Measurements from ENCODE around the gene USP34. TPM values are rescaled to one million over a fixed set of nuclear protein-coding genes. Genes with fewer than 3 reads are reported as not detected.

The USP34 gene
- polyA plus RNA-seq, 3 donors: 114 to 129 (median 125) TPM

DNA sequence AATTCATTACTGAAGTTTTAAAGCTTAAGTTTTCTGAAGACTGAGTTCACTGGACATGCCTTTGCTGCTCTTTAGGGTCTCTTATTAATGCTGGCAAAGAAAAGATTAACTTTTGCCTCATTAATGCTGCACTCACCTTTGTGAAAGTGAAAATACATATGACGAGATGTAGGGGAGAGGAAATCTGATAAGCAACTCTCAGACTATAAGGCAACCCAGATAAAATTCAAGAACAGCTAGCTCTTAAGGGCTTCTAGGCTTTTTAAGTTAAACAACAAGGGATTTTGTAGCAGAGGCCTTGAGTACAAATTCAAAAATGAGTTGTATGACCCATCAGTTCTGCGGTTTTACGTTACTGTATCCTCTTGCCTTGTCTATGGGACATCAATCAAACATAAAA lies 143.7 kb downstream of the USP34 start:
- no peak for DNase-seq (ENCODE audit: low read depth in 3 of 3, low spot score in 2 of 3)

DNA sequence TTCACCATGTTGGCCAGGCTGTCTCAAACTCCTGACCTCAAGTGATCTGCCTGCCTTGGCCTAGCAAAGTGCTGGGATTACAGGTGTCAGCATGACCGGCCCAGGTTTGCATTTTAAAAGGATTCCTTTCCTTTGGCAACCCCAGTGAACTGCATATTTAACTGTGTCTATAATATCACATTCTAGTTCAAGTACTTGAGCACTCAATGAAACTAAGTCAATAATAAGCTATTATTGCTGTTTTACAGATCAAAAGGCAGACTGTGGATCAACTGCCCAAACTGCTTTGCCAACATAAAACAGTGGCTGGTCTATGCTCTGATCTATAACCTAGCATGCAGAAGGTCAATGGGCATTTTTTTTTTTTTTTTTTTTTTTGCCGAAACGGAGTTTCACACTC lies 144.5 kb downstream of the USP34 start:
- no peak for DNase-seq (ENCODE audit: low read depth in 3 of 3, low spot score in 2 of 3)

DNA sequence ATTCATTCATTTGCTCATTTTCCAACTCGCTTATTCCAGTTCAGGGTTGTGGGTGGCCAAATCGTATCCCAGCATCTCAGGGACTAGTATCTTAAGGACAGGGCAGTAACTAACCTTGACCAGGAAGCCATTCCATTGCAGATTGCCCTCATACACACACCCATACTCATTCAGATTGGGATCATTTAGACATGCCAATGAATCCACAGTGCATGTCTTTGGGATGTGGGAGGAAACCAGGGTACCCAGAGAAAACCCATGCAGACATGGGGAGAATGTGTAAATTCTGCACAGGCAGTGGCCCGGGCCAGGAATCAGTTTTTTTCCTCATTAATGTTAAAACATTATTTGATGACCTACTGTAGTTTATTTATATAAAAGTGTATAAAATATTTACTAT lies 150.7 kb downstream of the USP34 start:
- no peak for DNase-seq (ENCODE audit: low read depth in 3 of 3, low spot score in 2 of 3)

DNA sequence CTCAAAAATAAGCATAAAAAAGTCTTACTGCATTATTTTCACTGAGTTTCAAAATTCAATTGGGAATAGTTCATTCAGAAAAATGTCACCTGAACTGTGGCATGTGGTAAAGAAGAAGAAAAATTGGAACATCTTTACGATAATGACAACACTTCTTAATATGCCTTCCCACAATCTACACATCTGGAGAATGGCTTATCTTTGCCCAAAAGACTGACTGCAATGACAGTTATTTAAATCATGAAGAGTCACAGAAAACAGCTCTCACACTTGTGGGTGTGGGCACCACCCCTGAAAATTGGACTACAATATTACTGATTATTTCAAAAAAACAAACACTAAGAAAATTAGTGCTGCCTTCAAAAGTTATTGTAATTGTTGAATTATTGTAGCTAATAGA lies 152.3 kb downstream of the USP34 start:
- no peak for DNase-seq (ENCODE audit: low read depth in 3 of 3, low spot score in 2 of 3)

DNA sequence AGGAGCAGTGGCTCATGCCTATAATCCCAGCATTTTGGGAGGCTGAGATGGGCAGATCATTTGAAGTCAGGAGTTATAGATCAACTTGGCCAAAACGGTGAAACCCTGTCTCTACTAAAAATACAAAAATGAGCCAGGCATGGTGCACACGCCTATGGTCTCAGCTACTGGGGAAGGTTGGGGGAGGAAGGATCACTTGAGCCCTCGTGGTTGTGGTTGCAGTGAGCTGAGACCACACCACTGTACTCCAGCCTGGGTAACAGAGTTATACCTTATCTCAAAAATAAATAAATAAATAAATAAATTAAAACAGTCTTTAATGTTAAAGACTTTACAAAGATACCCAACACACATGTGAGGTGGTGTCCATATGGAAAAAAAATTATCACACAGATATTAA lies 174.9 kb downstream of the USP34 start:
- DNase-seq (ENCODE audit: low read depth in 3 of 3, low spot score in 2 of 3): no peak

DNA sequence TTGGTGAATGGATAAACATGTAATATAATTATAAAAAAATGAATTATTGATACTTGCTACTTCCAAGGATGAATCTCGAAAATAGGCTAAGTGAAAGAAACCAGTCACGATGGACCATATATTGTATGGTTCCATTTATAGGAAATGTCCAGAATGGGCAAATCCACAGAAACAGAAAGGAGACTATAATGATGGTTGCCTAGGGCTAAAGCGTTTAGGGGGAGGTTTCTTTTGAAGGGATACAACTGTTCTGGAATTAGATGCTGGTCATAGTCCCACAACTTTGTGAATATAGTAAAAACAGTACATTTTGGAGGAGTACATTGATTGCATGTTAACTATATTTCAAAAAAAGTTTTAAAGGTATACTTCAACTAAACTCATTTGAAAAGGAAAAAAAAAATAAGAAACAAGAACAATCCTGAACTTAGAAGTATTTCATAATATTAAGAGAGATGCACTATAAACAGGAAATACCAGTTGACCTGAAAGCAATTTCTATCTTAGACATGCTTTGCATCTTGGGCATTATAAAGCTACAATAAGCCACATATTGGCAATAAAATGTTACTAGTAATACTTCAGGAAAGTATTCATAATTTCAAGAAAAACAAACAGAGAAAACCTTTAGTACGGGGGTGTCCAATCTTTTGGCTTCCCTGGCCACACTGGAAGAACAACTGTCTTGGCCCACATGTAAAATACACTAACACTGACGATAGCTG lies 178.9 kb downstream of the USP34 start:
- DNase-seq (ENCODE audit: low read depth in 3 of 3, low spot score in 2 of 3): no peak

DNA sequence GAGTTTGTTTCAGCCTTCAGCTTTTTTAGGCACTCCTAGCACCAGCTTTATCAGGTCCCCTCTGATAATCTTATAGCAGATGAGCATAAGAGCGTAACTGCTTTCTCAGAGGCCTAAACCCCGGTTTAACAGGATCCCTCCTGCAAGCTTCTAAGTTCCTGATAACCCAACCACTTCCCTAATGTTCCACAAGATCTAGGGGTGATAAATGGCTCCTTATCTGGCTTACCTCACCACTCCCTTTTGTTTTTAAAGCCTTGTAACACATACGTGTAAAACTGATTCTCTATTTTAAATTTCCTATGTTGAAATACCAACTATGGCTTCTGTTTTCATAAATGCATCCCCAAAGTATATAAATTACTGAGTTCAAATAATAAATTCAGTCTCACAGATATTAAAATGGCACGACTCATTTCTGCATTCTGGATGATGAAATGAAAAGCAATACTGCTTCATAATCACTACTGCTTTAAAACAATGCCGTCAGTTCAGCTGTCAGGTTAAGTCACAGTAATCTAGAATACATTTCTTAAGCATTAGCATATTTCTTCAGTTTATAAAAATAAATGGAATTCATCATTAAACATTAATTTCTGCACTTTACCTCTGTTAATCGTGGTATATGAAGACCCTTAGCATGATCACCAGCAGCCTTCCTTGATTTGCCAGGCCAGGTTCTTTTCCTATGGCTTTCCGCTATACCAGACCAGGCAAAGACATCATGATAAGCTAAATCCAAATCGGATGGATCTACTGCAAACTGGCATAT lies 182.6 kb downstream of the USP34 start:
- no peak for DNase-seq (ENCODE audit: low read depth in 3 of 3, low spot score in 2 of 3)

DNA sequence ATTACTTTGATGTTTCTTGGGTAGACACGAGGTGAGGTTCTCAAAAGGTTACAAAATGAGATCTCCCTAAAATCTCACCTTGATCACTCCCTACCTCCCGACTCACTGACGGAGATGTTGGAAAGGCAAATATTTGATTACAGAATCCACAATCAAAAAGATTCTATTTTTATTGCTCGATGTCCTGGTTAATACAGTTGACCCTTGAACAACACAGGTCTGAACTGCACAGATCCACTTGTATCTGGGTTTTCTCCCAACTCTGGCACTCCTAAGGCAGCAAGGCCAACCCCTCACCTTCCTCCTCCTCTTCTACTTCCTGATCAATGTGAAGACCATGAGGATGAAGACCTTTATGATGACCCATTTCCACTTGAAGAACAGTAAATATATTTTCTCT lies 183.6 kb downstream of the USP34 start:
- DNase-seq (ENCODE audit: low read depth in 3 of 3, low spot score in 2 of 3): no peak

DNA sequence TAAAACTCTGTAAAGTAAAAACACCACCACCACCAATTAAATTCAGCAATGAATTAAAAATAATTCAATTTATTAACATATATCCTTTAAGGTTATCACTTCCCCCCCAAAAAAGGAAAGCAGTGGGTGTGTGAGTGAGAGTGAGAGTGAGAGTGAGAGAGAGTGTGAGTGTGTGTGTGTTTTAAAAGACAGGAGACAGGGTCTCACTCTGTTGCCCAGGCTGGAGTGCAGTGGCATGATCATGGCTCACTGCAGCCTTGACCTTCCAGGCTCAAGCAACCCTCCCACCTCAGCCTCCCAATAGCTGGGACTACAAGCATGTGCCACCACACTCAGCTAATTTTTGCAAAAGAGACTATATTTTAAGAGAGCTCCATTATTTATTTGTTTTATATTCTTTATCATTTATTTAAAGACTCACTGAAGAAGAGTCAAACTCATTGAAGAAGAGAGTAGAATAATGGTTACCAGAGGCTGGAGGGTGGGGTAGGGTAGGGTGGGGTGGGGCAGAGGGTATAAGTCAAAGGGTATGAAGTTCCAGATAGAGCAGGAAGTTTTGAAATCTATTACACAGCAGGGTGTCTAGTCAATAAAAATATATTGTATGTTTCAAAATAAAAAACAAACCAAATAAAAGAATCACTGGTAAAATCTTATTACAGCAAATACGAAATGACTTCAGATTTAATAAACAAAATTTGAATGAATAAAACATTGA lies 187.3 kb downstream of the USP34 start:
- DNase-seq (ENCODE audit: low read depth in 3 of 3, low spot score in 2 of 3): no peak

DNA sequence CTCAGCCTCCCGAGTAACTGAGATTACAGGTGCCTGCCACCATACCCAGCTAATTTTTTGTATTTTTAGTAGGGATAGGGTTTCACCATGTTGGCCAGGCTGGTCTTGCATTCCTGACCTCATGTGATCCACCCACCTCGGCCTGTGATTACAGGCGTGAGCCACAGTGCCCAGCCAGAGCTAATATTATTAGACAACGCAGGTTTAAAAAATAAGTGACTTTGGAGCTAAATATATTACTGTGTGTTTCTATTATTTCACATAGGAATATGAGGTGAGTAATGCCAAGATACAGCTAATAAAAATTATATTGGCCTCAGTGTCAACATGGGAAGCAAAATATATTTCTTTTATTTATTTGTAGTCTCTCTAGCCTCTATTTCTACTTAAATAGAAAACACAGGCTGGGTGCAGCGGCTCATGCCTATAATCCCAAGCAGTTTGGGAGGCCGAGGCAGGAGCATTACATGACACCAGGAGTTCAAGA lies 188.7 kb downstream of the USP34 start:
- no peak for DNase-seq (ENCODE audit: low read depth in 3 of 3, low spot score in 2 of 3)

DNA sequence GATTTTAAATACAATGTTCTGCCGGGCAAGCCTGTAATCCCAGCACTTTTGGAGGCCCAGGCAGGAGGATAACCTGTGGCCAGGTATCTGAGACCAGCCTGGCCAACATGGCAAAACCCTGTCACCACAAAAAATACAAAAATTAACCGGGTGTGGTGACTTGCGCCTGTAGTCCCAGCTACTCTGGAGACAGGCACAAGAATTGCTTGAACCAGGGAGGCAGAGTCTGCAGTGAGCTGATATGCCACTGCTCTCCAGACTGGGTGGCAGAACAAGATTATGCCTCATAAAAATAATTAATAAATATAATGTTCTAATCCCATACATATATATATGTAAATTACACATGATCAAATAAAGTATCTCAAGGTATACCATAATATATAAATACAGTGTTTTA lies 189.6 kb downstream of the USP34 start:
- DNase-seq (ENCODE audit: low read depth in 3 of 3, low spot score in 2 of 3): no peak

DNA sequence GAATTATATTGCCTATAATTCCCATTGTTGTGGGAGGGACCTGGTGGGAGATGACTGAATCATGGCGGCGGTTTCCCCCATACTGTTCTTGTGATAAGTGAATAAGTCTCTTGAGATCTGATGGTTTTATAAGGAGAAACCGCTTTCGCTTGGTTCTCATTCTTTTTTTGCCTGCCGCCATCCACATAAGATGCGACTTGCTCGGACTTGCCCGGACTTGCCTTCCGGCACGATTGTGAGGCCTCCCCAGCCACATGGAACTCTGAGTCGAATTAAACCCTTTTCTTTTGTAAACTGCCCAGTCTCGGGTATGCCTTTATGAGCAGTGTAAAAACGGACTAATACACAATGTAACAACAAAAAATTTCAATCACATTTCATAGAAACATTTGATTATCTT lies 193.1 kb downstream of the USP34 start:
- DNase-seq (ENCODE audit: low read depth in 3 of 3, low spot score in 2 of 3): no peak

DNA sequence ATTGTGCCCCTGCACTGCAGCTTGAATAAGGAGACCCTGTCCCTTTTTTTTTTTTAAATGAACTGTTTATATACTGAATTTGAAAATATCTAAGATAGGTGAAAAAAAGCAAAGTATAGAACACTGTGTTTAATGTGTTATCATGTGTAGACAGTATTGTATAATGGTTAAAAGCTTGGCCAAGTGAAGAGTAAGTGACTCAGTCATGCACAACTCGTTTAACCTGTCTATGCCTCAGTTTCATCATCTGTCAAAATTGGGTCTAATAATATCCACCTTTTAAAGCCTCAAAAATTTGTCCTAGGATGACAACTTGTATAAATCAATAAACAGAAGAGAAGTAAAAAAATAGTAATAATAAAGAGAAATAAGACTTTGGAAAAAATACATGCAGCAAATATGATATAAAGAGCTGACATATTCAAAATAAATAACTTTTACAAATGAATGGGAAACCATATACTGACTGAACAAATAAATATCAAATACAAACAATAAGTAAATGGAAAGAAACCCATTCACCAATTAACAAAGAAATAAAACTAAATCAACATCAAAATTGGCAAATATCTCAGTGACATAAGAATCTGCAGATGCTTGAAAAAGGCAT lies 195.2 kb downstream of the USP34 start:
- no peak for DNase-seq (ENCODE audit: low read depth in 3 of 3, low spot score in 2 of 3)

DNA sequence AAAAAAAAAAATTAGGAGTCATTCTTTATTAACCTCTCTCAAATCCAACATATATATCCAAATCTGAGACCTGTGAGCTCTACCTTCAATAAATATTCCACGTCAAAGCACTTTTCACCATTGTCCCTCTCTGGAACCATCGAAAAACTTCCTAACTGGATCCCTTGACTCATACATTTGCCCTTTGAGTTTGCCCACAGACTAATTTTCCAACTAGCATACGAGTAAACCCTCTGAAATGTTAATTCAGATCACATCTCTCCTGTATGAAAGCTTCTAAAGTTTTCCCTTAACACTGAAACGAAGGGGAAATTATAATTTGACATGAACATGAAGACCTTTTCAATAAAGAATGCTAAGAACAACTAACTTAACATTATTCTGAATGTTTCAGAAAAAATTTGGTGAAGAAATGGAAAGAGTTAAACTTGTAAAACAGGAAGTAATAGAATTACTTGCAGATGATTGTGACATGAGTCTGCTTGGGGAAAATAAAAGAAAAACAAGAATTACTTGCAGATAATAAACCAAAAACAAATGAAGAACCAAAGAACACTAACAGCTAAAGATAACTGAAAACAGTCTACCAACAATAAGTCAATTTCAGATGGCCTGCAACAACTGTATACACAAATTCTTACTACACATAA lies 198.3 kb downstream of the USP34 start:
- no peak for DNase-seq (ENCODE audit: low read depth in 3 of 3, low spot score in 2 of 3)

DNA sequence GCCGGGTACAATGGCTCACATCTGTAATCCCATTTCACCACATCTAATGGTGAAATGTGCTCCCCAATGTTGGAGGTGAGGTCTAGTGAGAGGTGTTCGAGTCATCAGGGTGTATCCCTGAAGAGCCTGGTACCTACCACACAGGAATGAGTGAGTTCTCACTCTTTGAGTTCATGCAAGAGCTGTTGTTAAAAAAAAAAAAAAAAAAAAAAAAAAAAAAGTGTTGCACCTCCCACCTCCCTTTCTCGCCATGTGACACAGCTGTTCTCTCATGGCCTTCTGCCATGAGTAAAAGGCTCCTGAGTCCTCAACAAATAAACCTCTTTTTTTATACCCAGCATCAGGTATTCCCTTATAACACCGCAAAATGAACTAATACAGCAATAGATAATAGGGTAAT lies 202.6 kb downstream of the USP34 start:
- DNase-seq (ENCODE audit: low read depth in 3 of 3, low spot score in 2 of 3): no peak

DNA sequence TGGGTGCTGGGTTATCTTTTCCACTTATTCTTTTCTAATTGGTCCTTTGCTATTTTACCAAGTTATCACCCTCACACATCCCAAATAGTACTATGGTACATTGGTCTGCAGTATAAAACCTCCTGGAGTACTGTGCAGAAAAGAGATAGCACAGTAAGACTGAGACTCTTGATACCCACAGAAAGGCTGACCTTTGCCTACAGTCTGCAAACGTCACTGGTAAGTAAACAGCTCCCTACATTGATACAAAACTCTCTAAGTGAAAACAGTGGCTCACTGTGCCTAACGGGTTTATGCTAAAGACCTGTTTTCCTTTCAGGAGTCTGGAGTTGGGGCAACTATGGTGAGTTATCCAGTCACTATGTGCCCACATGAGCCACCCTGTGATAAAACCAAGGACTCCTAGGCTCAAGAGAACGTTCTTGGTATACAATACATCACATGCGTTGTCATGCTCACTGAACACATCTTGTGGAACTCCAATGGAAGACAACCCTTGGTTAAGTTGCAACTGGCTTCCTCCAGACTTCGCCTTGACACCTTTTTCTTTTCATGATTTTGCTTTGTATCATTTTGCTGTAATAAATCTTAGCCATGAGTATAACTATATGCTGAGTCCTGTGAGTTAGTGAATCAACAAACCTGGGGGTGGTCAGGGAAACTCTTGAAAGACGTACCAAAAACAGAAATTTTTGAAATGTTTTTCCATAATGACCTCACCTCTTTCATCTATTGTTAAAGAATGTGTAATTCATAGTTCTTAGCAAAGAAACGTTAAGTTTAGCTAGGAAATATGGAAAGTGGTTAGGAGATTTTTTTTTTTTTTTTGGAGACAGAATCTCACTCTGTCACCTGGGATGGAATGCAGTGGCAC lies 204.0 kb downstream of the USP34 start:
- no peak for DNase-seq (ENCODE audit: low read depth in 3 of 3, low spot score in 2 of 3)

DNA sequence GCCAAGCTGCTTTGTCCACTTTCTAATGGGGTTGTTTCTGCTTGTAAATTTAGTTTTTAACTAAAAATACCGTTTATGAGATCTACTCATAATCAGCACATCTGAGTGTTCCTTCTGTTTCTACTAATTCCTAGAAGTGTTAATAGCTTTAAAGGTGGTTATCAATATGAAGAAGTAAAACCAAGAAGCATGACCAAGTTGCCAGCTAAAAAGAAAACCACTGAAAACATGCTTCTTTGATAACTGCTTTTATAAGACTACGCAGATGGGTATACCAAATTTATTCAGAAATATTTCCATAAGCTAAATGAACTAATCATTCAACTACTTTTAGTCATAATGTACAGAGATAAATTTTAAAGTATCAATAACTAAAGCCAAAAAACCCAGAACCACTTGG lies 207.1 kb downstream of the USP34 start:
- no peak for DNase-seq (ENCODE audit: low read depth in 3 of 3, low spot score in 2 of 3)

DNA sequence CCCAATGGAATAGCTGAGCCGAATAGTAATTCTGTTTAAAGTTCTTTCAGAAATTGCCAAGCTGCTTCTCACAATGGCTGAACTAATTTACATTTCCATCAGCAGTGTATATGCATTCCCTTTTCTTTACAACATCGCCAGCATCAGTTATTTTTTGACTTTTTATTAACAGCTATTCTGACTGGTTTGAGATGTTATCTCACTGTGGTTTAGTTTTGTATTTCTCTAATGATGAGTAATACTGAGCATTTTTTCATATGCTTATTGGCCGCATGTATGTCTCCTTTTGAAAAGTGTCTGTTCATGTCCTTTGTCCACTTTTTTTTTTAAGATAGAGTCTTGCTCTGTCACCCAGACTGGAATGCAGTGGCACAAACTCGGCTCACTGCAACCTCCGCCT lies 208.2 kb downstream of the USP34 start:
- no peak for DNase-seq (ENCODE audit: low read depth in 3 of 3, low spot score in 2 of 3)

DNA sequence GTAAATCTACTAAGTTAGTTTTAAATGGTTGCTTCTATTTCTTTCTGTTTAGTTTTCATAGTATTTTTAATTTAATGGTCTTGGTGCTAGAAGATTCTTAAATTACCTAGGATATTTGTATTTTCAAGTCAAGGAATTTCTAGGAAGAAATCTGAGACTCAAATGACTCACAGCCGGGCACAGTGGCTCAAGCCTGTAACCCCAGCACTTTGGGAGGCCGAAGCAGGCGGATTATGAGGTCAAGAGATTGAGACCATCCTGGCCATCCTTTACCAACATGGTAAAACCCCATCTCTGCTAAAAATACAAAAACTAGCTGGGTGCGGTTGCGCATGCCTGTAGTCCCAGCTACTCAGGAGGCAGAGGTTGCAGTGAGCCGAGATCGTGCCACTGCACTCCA lies 213.4 kb downstream of the USP34 start:
- no peak for DNase-seq (ENCODE audit: low read depth in 3 of 3, low spot score in 2 of 3)
